Body of pancreas (tissue), 4 donors: ENCODE data around the gene RABL2A.
"Not testable (repeated sequence)": the region's sequence is repeated elsewhere in the genome, so short reads cannot be mapped to it uniquely, and the experiment has no call there.

Experiments used
- POLR2A ChIP-seq, 3 donors: fragments of 450-650 bp; IDR thresholded peaks; one replicate each; pipeline ENCODE4 v1.6.1; 2016; ENCODE audit warnings: antibody characterized with exemption in 3 of 3, mild to moderate bottlenecking in 2 of 3
- TF ChIP-seq, protein P1 (sequence below), 7 experiments: fragments of 450-650 bp in 4 of 7; fragments of 200-600 bp in 3 of 7; sonication (generic) in 3 of 7; IDR thresholded peaks; one replicate each; pipeline ENCODE4 v1.5.1; 2016 to 2019; ENCODE audit warnings: antibody characterized with exemption in 7 of 7

DNA sequence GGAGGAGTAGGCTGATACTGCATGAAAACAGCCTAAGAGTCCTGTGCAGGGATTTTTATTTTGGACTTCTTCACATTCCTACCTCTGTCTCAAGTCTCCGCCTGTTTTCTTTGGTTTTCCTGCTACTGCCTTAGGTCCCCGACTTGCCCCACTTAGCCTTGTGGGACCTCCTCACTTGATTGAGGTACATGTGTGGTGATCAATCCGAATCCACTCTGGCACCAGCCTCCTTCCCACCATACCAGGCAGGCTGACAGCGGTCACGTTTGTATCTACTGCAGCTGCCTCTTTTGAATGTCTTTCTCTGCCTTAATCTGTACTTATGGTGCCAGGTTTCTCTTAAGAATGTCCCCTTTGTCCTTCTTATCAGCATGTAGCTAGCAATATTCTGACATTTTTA lies 22.4 kb upstream of the RABL2A start:
- TF ChIP-seq, protein P1, sequence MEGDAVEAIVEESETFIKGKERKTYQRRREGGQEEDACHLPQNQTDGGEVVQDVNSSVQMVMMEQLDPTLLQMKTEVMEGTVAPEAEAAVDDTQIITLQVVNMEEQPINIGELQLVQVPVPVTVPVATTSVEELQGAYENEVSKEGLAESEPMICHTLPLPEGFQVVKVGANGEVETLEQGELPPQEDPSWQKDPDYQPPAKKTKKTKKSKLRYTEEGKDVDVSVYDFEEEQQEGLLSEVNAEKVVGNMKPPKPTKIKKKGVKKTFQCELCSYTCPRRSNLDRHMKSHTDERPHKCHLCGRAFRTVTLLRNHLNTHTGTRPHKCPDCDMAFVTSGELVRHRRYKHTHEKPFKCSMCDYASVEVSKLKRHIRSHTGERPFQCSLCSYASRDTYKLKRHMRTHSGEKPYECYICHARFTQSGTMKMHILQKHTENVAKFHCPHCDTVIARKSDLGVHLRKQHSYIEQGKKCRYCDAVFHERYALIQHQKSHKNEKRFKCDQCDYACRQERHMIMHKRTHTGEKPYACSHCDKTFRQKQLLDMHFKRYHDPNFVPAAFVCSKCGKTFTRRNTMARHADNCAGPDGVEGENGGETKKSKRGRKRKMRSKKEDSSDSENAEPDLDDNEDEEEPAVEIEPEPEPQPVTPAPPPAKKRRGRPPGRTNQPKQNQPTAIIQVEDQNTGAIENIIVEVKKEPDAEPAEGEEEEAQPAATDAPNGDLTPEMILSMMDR (IDR thresholded peaks at IDR 0.05): not testable (repeated sequence)
- TF ChIP-seq POLR2A (IDR thresholded peaks at IDR 0.05): not testable (repeated sequence)
